ENCODE measurements around the gene CXXC4.

The CXXC4 gene

DNA sequence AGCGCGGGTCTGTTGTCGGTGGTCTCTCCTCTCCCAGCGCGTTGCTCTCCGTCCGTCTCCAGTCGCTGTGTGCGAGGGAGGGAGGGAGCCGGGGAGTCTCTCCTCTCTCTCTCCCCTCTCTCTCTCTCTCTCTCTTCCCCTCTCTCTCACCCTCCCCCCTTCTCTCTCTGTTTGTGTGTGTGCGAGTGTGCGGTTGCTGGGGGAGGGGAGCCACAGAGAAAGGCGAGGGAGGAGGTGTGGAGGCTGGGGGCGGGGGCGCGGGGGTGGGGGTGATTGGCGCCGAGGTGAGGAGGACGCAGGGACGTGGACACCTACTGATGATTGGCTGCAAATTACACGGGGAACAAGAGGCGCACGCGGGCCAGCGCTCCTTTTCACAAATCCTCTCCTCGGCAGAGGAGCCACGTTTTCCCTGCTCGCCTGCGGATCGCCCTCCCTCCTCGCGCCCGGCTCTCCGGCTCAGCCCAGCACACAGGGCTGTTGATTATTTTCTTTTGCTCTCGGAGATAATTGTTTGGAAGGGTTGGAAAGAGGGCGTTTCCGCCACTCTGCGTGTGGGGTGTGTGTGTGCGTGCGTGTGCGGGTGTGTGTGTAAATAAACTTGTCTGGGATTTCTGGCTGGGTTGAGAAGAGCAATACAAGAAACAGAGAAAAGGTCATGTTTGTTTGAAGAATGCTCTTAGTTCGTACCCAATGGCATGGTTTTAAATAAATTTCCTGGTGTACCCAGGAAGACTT, at the start of gene CXXC4:
CXXC4 (minus strand) TSS at position 73 of the 738 bp plus-strand sequence. CDS start 3,092 bp downstream, outside the sequence.
- peak; percentile 13 to 26 for DNase-seq (ENCODE audit: low read depth in 2 of 2)

DNA sequence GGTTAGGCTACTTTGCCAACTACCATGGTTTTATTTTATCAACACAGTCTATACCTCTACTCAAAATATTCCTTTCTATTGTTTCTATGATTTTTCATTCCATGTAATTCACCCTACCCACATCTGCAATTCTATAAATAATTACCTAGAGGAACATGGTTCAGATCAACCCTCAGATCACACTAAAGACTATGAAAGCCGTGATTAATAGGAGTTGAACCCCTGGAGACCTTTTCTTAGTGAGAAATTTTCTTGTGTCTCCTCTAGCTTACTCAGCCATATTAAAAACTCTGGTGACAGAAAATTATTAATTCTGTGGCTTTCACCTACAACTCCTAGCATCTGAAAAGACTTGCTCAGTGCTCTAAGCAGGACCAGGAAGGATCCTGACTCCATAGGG, 38.5 kb upstream of the CXXC4 start:
- DNase-seq (ENCODE audit: low read depth in 2 of 2): no peak

- no peak for DNase-seq (ENCODE audit: low read depth in 2 of 2)
These were observed 38.0 kb upstream of the CXXC4 start for GRCh38 chr4:104532677-104533076.

GRCh38 chr4:104531390-104531789, 36.7 kb upstream of the CXXC4 start:
- DNase-seq (ENCODE audit: low read depth in 2 of 2): no peak

DNA sequence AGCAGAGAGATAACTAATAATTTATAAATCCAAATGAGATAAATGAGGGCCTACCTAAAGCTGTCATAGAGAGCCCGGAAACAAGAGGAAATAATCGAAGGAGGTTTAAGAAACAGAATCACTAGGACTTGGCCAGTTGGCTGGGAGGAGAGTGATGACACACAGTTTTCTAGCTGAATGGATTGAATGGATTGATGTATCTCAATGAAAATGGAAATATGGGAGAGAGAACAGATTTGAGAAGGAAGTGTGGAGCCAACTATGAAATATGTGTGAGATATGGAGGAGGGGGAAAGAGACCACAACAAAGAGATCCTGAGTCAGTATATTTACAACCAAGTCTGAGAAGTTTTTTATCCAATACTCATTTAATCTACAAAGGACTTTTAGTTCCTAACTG, 35.7 kb upstream of the CXXC4 start:
- DNase-seq (ENCODE audit: low read depth in 2 of 2): no peak

DNA sequence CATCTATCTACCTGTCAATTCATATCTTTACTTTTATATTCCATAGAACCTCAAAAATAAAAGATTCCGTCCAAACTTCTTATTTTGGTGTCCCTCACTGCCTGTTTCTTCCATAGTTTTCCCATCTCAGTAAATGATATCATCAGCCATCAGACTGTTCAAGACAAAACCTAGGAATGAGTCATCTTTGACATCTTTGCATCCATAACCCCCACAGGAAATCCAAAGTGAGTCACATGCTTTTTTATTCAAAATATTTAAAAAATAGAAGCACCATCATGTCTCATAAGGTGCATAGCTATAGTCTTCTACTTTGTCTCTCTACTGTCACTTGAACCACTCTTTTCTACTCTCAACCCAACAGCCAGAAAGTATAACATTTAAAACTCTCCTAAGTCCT, 29.9 kb upstream of the CXXC4 start:
- DNase-seq (ENCODE audit: low read depth in 2 of 2): peak in 1 of 2 experiments; percentile 7

- no peak for DNase-seq (ENCODE audit: low read depth in 2 of 2)
These were observed 29.3 kb upstream of the CXXC4 start for GRCh38 chr4:104524026-104524425.

- no peak for DNase-seq (ENCODE audit: low read depth in 2 of 2)
These were observed 24.9 kb upstream of the CXXC4 start for GRCh38 chr4:104519588-104519987.

- no peak for DNase-seq (ENCODE audit: low read depth in 2 of 2)
These were observed 22.2 kb upstream of the CXXC4 start for GRCh38 chr4:104516884-104517283.

GRCh38 chr4:104508224-104508623, 13.5 kb upstream of the CXXC4 start:
- DNase-seq (ENCODE audit: low read depth in 2 of 2): no peak

- no peak for DNase-seq (ENCODE audit: low read depth in 2 of 2)
These were observed 12.4 kb upstream of the CXXC4 start for GRCh38 chr4:104507112-104507511.

DNA sequence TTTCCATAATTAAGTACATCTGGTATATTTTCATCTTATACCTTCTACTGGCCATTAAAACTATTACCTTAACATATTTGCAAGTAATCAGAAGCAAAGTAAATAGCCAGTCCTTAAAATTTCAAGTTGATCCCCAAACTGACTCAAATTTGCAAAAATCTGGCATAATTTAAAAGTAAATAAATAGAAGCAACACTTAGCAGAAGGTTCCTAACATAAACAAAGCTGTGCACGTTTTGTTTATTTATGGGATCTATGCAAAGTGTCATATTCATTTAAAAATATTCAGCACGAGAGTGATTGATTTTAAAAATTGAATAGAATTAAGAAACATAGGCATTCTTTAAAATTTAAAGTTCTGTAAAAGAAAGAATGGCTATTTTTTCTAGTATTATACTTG, 9.8 kb upstream of the CXXC4 start:
- DNase-seq (ENCODE audit: low read depth in 2 of 2): no peak

DNA sequence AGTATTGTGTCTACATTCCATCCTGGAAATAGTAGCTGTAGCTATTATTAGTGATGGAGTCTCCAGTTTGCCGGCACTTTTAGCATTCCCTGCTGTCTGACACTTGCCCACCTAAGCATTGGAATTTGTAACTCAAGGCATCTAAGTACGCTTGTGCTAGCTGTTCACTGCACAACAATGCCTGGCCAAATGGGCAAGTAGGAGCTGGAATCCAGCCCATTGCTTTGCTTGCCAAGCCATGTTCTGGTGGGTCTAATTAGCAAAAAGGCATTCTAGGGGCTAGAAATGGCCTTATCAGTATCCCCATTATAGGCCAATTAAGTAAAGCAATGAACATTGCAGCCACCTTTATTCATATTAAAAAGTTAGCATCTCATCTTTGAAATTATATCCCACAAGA, 7.8 kb upstream of the CXXC4 start:
- no peak for DNase-seq (ENCODE audit: low read depth in 2 of 2)

GRCh38 chr4:104501290-104501689, 6.6 kb upstream of the CXXC4 start:
- no peak for DNase-seq (ENCODE audit: low read depth in 2 of 2)

- no peak for DNase-seq (ENCODE audit: low read depth in 2 of 2)
These were observed 5.7 kb upstream of the CXXC4 start for GRCh38 chr4:104500442-104500841.

DNA sequence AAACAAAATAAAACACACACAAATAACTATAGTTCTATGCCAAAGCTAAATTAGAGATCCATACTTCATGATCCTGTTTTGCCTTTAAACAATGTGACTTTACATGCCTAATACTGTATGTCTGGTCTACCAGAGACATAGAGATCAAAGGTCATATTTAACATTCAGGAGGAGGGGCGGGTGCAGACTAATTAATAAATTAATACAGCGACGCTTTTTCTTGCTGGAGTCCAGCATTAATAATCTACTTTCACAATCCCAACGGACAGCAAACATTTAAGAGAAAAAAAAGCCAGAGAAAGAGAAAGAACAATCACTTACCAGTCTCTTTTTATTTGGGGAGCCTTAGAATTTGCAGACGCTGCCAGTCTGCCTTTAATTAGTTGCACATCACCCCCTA, 509 bp downstream of the CXXC4 start:
- DNase-seq (ENCODE audit: low read depth in 2 of 2): no peak

DNA sequence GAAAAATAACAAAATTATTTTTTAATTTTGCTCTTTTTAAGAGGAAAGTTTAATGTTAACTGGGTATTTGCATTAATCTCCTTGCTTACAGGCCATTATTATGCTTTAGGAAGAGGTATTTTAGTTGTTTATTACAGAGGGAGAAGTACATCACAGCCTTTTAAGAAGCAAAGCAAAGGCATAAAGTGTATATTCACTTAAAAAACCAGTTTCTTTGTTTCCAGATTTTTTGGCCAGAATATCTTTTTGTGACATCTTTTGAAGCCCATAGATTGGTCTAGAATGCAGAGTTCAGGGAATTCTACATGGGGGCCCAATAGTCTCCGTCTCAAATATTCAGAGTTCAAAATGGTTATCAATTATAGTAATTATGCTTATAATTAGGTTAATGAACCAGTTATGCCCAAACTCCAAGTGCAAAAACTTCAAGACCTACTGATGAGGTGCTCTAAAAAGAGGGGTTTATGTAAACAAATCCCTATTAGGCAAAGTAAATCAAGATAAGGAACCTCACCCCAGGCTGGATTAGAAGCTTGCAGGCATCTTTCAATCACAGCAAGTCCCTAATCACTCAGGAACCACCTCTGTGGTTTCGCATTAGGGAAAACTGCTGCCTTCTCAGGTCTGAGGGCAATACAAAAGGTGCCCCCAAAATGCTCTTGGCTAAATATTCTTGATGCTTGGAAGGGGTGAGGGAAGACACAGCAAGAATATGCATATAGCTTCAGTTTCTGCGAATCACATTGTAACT, 1.4 kb downstream of the CXXC4 start:
- DNase-seq (ENCODE audit: low read depth in 2 of 2): no peak

DNA sequence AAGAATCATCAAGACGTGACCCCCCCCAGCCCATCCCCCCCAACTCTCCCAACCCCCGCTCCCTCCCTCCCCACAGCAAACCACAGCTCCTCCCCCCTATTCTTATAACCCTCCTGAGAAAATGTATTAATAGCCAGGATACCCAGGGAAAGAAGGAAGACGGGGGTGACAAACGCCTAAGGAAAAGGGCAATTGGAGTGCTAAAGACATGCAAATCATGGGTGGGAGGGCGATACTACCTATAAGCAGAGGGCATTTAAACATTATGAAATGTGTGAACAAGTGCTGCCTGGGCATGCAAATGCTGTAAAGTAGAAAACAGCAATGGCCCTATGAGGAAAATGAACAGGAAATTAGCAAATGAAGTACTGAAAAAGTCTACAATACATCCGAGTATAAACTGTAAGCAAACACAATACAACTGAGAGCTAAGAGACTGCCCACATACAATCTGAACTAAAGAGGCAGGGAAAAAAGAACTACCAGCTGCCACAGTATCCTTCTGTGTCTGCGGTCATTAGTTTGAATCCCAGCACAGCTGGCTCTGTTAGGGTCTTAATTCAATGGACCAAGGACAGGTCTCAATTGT, 2.4 kb downstream of the CXXC4 start:
- no peak for DNase-seq (ENCODE audit: low read depth in 2 of 2)

DNA sequence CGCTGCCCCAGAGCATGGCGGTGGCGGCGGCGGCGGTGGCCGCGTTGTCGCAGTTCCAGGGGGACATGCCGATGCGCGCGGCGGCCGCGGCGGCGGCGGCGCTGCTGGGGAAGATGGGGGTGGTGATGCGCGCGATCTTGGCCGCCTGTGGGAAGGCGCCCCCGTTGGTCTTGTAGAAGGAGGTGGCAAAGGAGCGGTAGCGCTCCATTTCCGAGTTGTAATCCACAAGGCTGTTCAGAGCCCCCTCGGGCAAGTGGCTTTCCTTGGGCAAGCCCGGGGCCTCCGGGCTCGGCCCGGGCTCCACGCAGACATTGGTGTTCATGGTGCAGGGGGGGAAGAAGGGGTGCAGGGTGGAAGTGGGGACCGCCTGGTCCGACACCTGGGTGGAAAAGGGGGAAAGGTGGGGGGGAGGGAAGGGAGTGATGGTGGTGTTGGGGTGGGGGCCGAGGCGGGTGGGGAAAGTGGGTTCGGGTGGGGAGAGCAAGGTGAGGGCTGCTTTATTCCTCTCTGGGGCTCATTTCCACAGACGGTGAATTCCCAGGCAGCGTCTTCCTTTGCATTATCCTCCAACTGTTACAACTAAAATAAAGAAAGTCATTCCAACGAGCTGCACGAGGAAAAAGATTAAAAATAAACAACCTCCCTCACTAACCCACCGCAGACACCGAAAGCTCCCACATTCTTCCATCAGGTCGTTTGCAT, 3.1 kb downstream of the CXXC4 start:
- DNase-seq (ENCODE audit: low read depth in 2 of 2): no peak

GRCh38 chr4:104490770-104491480, 3.8 kb downstream of the CXXC4 start:
- DNase-seq (ENCODE audit: low read depth in 2 of 2): peak in 1 of 2 experiments; percentile 9

DNA sequence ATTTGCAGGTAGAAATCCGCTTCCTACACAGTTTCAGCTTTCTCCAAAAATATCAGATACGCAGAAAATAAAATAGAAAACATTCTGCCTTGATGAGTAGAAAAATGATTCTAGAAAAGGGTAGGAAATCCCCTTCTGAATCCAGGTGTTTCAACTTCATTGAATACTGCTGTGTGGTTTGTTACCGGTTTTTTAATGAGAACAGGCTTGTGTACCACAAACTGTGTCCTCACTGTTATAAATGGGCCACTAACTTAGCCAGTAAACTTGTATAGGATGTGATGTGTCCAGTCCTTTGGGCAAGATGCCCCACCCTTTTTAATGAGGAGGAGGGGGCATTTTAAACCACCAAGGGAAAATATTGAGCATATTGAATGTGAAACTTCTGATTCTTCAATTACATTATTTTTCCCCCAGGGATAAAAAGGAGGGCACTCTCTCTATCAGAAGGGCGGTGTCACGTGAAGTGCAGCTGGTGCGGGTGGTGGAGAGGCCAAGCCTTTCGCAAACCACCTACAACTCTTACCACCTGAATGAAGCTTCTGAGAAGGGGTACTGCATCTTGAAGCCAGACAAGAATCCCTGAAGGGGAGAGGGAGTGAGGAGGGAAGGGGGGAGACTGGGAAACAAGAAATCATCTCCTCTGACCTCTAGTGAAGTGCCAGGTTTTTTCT, 4.5 kb downstream of the CXXC4 start:
- no peak for DNase-seq (ENCODE audit: low read depth in 2 of 2)
